HepG2 (cell line): ENCODE data around the gene CDK11B. TPM values are rescaled to one million over a fixed set of nuclear protein-coding genes. Genes with fewer than 3 reads are reported as not detected.

Experiments used
- ATF3 ChIP-seq: sonication (generic); formaldehyde crosslinking; IDR thresholded peaks from 2 replicates; pipeline ENCODE4 v1.4.0; 2020; ENCODE audit warnings: missing genetic modification reagents
- CC2D1A ChIP-seq: sonication (generic); formaldehyde crosslinking; IDR thresholded peaks from 2 replicates; pipeline ENCODE4 v1.8.1; 2023; ENCODE audit warnings: mild to moderate bottlenecking, missing genetic modification reagents
- DNMT1 ChIP-seq: sonication (generic); formaldehyde crosslinking; IDR thresholded peaks from 2 replicates; pipeline ENCODE4 v1.5.1; 2020; ENCODE audit warnings: mild to moderate bottlenecking, missing genetic modification reagents
- DR1 ChIP-seq: sonication (generic); formaldehyde crosslinking; IDR thresholded peaks from 2 replicates; pipeline ENCODE4 v1.8.0; 2021; ENCODE audit warnings: mild to moderate bottlenecking, missing genetic modification reagents, inconsistent platforms
- KDM2A ChIP-seq: sonication (generic); formaldehyde crosslinking; IDR thresholded peaks from 2 replicates; pipeline ENCODE4 v1.4.0; 2020; ENCODE audit warnings: low read depth, missing genetic modification reagents, borderline replicate concordance
- LBX2 ChIP-seq: sonication (generic); formaldehyde crosslinking; IDR thresholded peaks from 2 replicates; pipeline ENCODE4 v1.5.0; 2020; ENCODE audit warnings: missing genetic modification reagents, mild to moderate bottlenecking, borderline replicate concordance
- MAX ChIP-seq: IDR thresholded peaks from 2 replicates; pipeline ENCODE4 v1.6.1; 2012; ENCODE audit warnings: inconsistent platforms
- MAZ ChIP-seq, 2 experiments: sonication (generic) in 1 of 2; formaldehyde crosslinking in 1 of 2; IDR thresholded peaks; 2 replicates each; pipeline versions ENCODE4 v1.5.0 to v1.6.1; 2012 to 2020; ENCODE audit warnings: low read depth in 2 of 2, mild to moderate bottlenecking in 2 of 2, borderline replicate concordance in 1 of 2, improper control_type of control experiment in 1 of 2, low read length in 1 of 2, missing genetic modification reagents in 1 of 2, moderate library complexity in 1 of 2
- PITX1 ChIP-seq: sonication (generic); formaldehyde crosslinking; IDR thresholded peaks from 2 replicates; pipeline ENCODE4 v1.5.1; 2020; ENCODE audit warnings: mild to moderate bottlenecking, missing genetic modification reagents
- RNF2 ChIP-seq: fragments of 450-650 bp; conservative IDR thresholded peaks from 2 replicates; pipeline ENCODE4 v1.6.1; 2016; ENCODE audit warnings: low read depth
- STAT5B ChIP-seq: sonication (generic); formaldehyde crosslinking; IDR thresholded peaks from 2 replicates; pipeline ENCODE4 v1.4.0; 2020; ENCODE audit warnings: missing genetic modification reagents
- THAP9 ChIP-seq: sonication (generic); formaldehyde crosslinking; IDR thresholded peaks from 2 replicates; pipeline ENCODE4; 2020; ENCODE audit warnings: missing genetic modification reagents, mild to moderate bottlenecking, borderline replicate concordance
- XRCC5 ChIP-seq: fragments of 200-400 bp; formaldehyde crosslinking; optimal IDR thresholded peaks from 2 replicates; pipeline ENCODE3; 2017; ENCODE audit warnings: mild to moderate bottlenecking, low read length
- ZHX1 ChIP-seq: sonication (generic); formaldehyde crosslinking; IDR thresholded peaks from 2 replicates; pipeline ENCODE4 v1.8.1; 2022; ENCODE audit warnings: low read depth, mild to moderate bottlenecking, missing genetic modification reagents
- ZNF234 ChIP-seq: sonication (generic); formaldehyde crosslinking; conservative IDR thresholded peaks from 2 replicates; pipeline ENCODE4 v1.5.1; 2020; ENCODE audit warnings: mild to moderate bottlenecking, missing genetic modification reagents
- ZNF253 ChIP-seq: sonication (generic); formaldehyde crosslinking; IDR thresholded peaks from 2 replicates; pipeline ENCODE4 v1.8.0; 2022; ENCODE audit warnings: mild to moderate bottlenecking, missing genetic modification reagents, borderline replicate concordance
- ZNF281 ChIP-seq: sonication (generic); formaldehyde crosslinking; IDR thresholded peaks from 2 replicates; pipeline ENCODE4 v1.4.0; 2020; ENCODE audit warnings: missing genetic modification reagents, borderline replicate concordance
- ZNF547 ChIP-seq: sonication (generic); formaldehyde crosslinking; IDR thresholded peaks from 2 replicates; pipeline ENCODE4 v1.5.1; 2020; ENCODE audit warnings: mild to moderate bottlenecking, missing genetic modification reagents
- polyA plus RNA-seq, 8 experiments: library from polyadenylated mRNA; depleted of rRNA in 3 of 8; stranded (reverse) in 7 of 8; unstranded in 1 of 8; fragments of >200 nt; fragmentation: Illumina TruSeq in 4 of 8; extraction: Trizol in 4 of 8; gene quantifications; 2 replicates each; pipeline versions ENCODE4 v1.2.1 to v1.2.3, GENCODE V29; 2011 to 2016; ENCODE audit warnings: low read depth in 4 of 8, missing spikeins in 1 of 8, mixed read lengths in 1 of 8; ENCODE audit not compliant: insufficient read depth in 1 of 8
- total RNA-seq, 5 experiments: library from RNA; depleted of rRNA; stranded (reverse); fragments of >200 nt; fragmentation: Illumina TruSeq; extraction: Trizol; gene quantifications; 2 replicates each; pipeline ENCODE4 v1.2.3, GENCODE V29; 2016; ENCODE audit warnings: low read depth in 1 of 5

Gene CDK11B
- total and polyA plus RNA-seq, 2 of the 13 experiments (the other 11 are each of a cell fraction or from before 2014, with no cell fraction given) = 3.6 to 15.1 TPM

- TF ChIP-seq ZHX1 = 0 out of 2 replicates have a peak, but pooled peaks have one; percentile 32
- TF ChIP-seq STAT5B (CRISPR knock-in tag) = no peak
- TF ChIP-seq MAZ (IDR thresholded peaks at IDR 0.05; ENCODE audit: borderline replicate concordance, low read depth, low read length) = no peak
- TF ChIP-seq MAZ (CRISPR knock-in tag; IDR thresholded peaks at IDR 0.05; ENCODE audit: low read depth) = 0 out of 2 replicates have a peak, but pooled peaks have one; percentile 46
- no peak for TF ChIP-seq CC2D1A (CRISPR knock-in tag)
- no peak for TF ChIP-seq DR1 (CRISPR knock-in tag)
- TF ChIP-seq XRCC5 = no peak
- 0 out of 2 replicates have a peak, but pooled peaks have one; percentile 42 for TF ChIP-seq MAX
- no peak for TF ChIP-seq DNMT1 (CRISPR knock-in tag)
- TF ChIP-seq LBX2 (CRISPR knock-in tag) = no peak
- 0 out of 2 replicates have a peak, but pooled peaks have one; percentile 25 for TF ChIP-seq PITX1 (CRISPR knock-in tag)
- no peak for TF ChIP-seq ZNF234 (CRISPR knock-in tag)
- no peak; the same call in 1 of the 2 replicates for TF ChIP-seq RNF2
- no peak for TF ChIP-seq ZNF253 (CRISPR knock-in tag)
- TF ChIP-seq ZNF547 (CRISPR knock-in tag) = no peak
- no peak; the same call in 1 of the 2 replicates for TF ChIP-seq KDM2A (CRISPR knock-in tag)
- TF ChIP-seq ATF3 (CRISPR knock-in tag) = 0 out of 2 replicates have a peak, but pooled peaks have one; percentile 20
- TF ChIP-seq ZNF281 = peak; percentile 43; the same call in 1 of the 2 replicates
- TF ChIP-seq THAP9 (CRISPR knock-in tag) = no peak
Observed at GRCh38 chr1:1597275-1597930, 61.4 kb downstream of the CDK11B start (continued).
